Fibroblast of mammary gland (primary cell): ENCODE results near the gene FSTL5.

ENCODE experiments used
- DNase-seq: peaks from one replicate; pipeline ENCODE4 v3.0.0-alpha.2; 2010; ENCODE audit warnings: low read depth
- H3K4me3 ChIP-seq: 2 replicates; pipeline ENCODE4 v1.5.1; 2011; ENCODE audit warnings: low read depth, mild to moderate bottlenecking, low read length, moderate library complexity; ENCODE audit not compliant: control insufficient read depth
- CTCF ChIP-seq: conservative IDR thresholded peaks from 2 replicates; pipeline ENCODE4 v1.5.1; 2011; ENCODE audit warnings: low read depth, low read length, inconsistent platforms; ENCODE audit not compliant: control insufficient read depth, insufficient read depth

Gene FSTL5

DNA sequence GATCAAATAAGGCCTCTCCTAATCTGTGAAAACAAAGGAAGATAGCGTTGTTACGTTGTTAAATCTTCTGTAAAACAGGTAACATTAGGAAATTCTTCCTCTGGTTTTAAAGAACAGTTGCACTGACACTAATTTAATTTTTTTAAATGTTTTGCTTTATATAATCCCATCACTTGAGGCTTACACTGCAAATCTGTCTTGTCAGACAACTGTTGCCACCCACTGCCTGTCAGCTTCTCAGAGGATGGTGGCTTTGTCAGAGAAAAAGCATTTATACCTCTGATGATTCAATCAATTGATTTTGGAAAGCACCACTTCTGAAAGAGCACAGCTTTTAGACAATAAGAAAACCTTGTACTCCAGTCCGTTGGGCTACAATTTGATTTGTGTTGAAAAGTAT lies 799.1 kb downstream of the FSTL5 start:
- TF ChIP-seq CTCF = no peak
- H3K4me3 ChIP-seq = no peak overlapping the region
- DNase-seq = no peak

- DNase-seq = no peak
- TF ChIP-seq CTCF = no peak
- H3K4me3 ChIP-seq = no peak overlapping the region
These were observed 802.8 kb downstream of the FSTL5 start for GRCh38 chr4:161360982-161361381.

GRCh38 chr4:161359491-161359890 lies 804.3 kb downstream of the FSTL5 start:
- TF ChIP-seq CTCF = no peak
- no peak overlapping the region for H3K4me3 ChIP-seq
- DNase-seq = no peak

GRCh38 chr4:161356351-161356750 lies 807.4 kb downstream of the FSTL5 start:
- no peak for DNase-seq
- no peak for TF ChIP-seq CTCF
- H3K4me3 ChIP-seq = no peak overlapping the region

- H3K4me3 ChIP-seq = no peak overlapping the region
- DNase-seq = no peak
- TF ChIP-seq CTCF = no peak
These were observed 812.9 kb downstream of the FSTL5 start for GRCh38 chr4:161350946-161351345.

GRCh38 chr4:161345741-161346140 lies 818.1 kb downstream of the FSTL5 start:
- no peak for TF ChIP-seq CTCF
- H3K4me3 ChIP-seq = no peak overlapping the region
- no peak for DNase-seq

GRCh38 chr4:161343569-161343950 lies 820.2 kb downstream of the FSTL5 start:
- no peak overlapping the region for H3K4me3 ChIP-seq
- DNase-seq = no peak
- TF ChIP-seq CTCF = no peak
